Fibroblast of skin of back (primary cell): ENCODE measurements around the gene RHO.
A peak's percentile ranks its signal among the peaks of the same experiment; 100 is the strongest.
"Not testable (repeated sequence)": the region's sequence is repeated elsewhere in the genome, so short reads cannot be mapped to it uniquely, and the experiment has no call there.

ENCODE experiments used
- DNase-seq: peaks from one replicate; pipeline ENCODE4 v3.0.0-alpha.2; 2013

Gene RHO

DNA sequence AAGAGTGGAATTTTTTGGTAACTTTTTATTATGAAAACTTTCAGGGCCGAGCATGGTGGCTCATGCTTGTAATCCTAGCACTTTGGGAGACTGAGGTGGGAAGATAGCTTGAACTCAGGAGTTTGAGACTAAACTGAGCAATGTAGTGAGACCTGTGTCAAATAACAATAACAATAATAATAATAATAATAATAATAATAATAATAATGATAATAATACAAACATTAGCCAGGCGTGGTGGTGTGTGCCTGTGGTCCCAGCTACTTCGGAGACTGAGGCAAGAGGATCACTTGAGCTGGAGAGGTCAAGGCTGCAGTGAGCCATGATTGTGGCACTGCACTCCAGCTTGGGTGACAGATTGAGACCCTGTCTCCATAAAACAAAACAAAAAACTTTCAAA lies 17.5 kb downstream of the RHO start:
- not testable (repeated sequence) for DNase-seq

DNA sequence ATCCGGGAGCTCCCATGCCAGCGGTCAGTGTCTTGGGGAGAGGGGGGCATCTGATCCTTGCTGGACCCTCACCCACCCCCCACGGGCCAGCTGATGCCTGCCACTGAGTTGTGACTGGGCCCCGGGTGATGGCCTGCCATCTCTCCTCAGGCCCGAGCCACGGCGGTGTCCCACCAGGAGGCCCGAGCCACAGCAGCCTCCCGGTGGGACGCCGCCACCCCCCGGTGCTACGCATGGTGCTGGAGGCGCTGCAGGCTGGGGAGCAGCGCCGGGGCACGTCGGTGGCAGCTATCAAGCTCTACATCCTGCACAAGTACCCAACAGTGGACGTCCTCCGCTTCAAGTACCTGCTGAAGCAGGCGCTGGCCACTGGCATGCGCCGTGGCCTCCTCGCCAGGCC lies 18.8 kb downstream of the RHO start:
- no peak for DNase-seq

DNA sequence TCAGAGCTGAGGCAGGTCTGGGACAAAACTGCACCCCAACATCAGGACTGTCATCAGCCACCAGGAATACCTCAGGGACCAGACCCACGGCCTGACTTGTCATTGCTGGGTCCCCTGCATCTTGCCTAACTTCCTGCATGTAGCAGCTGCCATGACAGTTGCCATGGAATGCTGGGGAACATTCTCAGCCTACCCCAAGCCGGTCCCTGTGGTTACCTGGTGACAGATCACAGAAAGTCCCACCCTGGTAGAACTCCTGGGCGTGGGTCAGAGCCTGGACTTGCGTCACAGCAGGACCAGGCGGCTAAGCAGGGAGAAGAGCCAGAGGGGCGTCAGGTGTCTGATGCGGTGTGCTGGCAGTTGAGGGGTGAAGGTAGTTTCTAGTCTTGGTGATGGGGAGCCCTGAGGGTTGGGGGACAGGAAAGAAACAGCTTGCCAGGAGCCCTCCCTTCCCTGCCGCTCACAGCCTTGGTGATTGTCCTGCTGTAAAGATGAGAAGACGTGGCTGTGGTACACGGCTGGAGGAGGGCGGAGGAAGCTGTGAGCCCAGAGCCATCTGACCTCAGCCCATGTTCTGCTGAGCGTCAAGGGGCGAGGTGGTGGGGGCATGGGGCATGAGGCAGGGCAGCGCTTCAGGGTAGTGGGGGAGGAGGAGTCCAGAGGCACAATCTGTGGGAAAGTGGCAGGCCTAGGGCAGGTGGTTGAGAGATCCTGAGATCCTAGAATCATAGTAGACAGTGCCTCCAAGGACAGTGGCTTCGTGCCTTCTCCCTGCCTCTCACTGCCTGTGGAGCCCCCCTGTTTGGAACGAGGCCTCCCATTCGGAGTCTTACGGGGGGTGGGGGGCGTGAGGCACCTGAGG lies 19.9 kb downstream of the RHO start:
- no peak for DNase-seq

DNA sequence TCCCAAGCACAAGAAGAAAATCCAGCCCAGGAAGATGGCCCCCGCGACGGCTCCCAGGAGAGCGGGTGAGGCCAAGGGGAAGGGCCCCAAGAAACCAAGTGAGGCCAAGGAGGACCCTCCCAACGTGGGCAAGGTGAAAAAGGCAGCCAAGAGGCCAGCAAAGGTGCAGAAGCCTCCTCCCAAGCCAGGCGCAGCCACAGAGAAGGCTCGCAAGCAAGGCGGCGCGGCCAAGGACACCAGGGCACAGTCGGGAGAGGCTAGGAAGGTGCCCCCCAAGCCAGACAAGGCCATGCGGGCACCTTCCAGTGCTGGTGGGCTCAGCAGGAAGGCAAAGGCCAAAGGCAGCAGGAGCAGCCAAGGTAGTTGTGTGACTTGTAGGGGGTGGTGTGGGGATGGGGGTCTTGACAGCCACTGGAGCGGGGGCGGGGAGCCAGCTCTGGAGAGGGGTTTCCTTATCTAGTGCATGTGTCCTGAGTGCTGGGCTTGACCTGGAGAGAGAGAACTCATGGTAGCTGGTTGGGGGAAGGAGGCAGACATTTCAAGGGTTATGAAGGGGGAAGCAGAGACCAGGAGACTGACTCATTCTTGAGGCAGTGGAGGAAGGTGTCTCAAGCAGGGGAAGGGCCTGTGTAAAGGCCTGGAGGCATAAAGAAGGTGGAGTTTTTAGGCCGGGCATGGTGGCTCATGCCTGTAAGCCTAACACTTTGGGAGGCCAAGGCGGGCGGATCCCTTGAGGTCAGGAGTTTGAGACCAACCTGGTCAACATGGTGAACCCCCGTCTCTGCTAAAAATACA lies 20.8 kb downstream of the RHO start:
- peak; percentile 55 for DNase-seq

DNA sequence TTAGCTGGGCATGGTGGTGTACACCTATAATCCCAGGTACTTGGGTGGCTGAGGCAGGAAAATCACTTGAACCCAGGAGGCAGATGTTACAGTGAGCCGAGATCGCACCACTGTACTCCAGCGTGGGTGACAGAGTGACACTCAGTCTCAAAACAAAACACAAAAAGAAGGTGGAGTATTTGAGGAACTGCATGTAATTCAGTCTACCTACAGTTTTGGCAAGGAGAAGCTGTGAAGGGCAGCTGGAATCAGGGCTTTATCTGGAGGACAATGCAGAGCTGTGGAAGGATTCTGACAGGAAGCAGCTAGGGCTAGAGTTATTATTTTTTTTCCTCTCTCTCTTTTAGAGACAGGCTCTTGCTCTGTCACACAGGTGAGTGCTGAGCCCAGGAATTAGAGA lies 21.4 kb downstream of the RHO start:
- DNase-seq = no peak

DNA sequence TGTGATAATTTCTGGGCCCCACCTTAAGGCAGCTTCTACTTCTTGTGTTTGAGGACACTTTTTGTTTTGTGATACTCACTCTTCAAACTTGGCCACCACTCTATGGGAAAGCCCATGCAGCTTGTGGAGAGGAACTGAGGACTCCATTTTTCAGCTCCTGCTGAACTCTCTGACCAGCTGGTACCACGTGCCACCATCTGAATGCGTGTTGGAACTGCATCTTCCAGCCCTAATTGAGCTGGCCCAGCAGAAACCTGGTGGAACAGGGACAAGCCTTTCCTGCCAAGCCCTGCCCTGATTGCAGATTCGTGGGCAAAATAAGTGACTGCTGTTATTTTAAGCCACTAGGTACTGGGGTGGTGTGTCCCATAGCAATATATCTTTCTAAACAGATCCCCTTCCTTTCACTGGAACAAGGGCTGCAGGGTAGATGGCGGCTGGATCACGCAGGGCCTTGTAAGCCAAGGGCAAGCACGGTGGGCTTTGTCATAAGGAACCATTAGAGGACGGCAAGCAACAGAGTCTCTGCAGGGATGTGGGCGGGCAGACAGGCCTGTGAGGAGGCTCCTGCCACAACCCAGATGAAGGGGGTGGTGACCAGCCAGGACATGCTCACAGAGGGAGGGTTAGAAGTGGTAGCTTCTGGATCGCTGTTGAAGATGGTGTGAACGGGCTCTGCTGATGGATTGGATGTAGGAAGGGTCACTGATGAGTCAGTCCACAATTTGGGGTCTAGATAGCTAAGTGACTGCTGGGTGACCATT lies 24.0 kb downstream of the RHO start:
- no peak for DNase-seq

DNA sequence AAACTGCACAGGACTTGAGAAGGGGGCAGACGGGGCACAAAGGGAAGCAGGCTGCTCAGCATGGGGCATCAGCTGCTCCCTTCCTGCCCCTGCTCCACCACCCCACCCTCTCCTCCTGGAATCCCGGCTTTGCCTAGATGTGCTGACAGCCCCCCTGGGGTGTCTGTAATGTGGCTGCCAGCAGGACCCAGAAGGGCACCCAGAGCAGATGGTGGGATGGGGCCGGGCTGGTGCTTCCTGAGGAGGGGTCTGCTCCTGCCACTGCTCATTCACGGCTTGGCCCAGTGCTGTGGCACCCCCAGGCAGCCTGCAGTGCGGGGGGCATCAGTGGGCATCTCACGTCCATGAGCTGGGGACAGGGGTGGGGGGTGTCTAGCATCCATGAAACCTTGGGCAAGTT lies 24.7 kb downstream of the RHO start:
- peak; percentile 11 for DNase-seq

DNA sequence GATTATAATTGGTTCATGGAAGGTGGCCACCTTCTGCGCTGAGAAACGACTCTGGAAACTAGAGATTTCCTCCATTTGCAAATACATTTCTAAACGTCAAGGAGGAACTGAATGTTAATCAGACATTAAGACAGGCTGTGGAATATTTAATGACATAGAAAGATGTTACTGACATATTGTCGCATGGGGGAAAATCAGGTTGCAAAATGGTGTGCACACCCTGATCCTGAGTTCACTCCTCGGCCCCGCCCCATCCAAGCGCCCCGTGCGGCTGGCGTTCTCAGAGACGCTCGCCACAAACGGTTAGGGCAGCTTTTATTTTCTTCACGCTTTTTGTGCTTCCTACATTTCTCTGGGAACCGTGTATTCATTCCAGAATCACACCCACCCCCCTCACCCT lies 25.3 kb downstream of the RHO start:
- no peak for DNase-seq

DNA sequence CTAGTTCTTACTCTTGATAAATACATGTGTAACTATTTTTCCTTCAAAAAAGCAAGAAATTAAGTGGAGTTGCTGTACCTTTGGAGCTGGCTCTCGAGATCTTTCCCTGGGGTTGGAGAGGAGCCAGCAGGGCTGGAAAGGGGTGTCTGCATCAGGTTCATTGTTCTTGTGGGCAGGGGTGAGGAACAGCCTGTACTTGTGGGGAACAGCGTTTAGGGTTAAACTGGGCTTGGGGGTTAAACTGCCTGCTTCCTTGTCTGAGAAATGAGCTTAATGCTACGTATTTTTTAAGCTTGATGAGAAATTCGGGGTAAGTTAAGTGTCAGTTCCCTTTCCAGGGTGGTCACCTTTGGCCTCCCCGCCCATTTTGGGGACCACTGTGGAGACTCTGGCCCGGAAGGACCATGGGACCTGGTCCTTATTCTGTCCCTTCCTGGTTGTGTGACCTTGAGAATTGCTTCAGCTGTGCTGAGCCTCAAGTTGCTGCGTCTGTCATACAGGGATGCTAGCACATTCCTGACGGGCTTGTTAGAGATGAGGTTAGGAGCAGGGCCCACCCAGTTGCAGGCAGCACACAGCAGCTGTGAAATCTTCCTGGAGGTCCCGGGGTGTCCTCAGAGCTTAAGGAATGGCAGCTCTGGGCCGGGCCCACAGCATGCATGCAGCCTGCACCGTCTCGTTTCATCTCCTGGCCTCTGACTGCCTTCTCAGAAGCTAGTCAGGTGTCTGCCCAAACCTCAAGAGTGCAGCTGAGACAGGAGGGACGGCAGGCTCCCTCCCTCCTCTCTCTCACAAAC lies 26.1 kb downstream of the RHO start:
- peak; percentile 42 for DNase-seq

DNA sequence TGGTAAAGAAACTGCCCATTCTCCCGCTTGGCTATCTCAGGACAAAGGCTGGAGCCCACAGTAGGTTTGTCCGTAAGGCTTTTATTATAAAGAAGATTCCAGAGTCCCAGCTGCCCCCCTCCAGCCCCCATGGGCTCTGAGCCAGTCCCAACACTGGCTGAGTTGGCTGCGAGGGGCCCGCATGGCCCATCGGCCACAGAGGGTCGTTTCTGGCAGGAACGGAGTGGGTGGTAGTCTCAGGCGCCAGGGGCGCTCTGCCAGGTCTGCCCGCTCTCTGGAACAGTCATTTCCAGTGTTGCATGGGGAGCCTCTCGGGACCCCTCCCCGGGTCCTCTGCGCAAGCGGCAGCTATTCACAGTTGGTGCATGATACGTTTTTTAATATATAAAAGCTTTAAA lies 26.7 kb downstream of the RHO start:
- no peak for DNase-seq

DNA sequence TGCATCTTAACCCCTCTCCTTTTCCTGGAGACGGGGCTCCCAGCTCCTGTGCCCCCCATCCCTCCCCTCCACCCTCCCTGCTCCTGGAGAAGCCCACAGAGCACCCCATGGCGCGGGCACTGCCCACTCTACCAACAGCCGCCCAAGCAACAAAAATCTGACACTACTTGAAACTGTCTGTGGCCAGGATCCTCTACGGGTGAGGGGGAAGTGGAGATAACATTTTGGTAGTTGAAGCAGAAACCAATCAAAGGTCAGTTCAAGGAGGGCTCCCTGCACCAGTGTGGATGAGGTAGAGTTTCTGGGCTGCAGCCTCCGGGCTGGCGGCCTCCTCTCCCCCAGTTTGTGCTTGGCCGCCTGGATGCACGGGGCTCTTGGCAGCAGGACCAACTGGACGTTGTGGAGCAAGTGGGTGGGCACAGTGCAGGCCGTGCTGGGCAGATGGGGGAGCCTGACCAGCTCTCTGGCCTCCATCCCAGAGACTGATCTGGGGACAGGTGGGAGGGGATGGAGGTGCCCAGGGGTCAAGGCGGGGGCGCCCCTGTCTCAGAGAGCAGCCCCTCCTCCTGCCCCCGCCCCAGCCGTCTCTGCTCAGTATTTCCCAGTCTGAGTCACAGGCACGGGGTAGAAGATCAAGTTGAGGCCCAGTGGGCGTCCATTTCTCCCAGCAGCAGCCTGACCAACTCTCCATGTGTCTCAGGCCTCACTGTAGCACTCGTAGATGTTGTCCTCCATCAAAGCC lies 27.3 kb downstream of the RHO start:
- no peak for DNase-seq

DNA sequence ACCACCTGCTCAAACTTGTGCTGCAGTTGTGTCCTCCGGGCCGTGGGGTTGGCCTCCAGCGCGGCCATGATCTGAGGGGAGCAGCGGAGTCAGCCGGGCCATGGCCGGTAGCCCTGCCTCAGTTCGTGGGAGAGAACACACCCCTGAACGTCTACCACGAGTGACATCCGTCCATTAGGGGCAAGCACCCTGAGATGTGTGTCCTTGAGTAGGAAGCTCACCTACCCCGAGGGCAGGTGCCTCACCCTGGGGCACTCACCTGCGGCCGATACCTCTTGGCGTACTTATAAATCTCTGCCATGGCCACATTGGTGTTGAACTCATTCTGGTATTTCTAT lies 27.9 kb downstream of the RHO start:
- DNase-seq = no peak

DNA sequence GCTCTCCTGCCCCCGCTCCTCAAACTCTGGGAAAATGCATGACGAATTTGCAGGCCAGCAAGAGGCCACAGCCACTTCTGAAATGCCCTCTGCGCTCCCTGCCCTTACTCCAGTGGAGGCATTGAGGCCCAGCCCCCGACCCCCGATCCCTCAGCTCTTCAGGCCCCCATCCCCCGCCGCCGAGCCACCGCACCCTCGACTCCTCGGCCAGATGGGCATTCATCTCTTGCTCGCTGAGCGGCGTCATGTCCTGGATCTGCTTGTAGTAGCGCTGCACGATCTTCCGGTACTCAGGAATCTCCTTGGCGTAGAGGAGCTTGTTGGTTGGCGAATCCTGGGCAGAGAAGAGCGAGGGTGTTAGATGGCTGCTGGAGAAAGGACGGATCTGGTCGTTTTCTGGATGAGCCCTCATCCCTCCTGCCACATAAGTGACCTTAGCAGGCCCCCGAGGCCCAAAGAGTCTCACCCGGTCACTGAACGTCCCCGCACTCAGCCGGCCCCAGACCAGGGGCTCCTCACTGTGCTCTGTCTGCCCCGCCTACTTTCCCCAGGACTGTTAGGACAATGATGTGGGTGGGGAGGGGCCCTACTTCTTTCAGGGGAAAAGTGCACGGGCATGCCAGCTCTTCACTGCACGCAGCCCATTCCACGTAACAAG lies 28.6 kb downstream of the RHO start:
- no peak for DNase-seq

DNA sequence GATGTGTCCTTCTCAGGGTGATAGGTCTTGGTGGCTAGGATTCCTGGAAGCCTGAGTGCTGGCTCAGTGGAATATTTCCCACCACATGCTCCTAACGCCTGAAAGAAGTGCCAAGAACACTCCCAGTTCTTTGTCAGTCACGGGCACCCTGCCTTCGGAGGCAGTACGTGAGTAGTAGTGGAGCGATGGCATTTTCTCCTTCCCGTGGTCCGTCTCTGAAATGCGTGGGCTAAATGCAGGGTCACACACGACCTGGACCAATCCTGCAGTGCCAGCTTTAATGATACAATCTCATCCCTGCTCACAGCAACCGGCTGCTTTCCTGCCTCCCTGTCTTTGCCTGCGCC lies 29.1 kb downstream of the RHO start:
- peak; percentile 27 for DNase-seq

DNA sequence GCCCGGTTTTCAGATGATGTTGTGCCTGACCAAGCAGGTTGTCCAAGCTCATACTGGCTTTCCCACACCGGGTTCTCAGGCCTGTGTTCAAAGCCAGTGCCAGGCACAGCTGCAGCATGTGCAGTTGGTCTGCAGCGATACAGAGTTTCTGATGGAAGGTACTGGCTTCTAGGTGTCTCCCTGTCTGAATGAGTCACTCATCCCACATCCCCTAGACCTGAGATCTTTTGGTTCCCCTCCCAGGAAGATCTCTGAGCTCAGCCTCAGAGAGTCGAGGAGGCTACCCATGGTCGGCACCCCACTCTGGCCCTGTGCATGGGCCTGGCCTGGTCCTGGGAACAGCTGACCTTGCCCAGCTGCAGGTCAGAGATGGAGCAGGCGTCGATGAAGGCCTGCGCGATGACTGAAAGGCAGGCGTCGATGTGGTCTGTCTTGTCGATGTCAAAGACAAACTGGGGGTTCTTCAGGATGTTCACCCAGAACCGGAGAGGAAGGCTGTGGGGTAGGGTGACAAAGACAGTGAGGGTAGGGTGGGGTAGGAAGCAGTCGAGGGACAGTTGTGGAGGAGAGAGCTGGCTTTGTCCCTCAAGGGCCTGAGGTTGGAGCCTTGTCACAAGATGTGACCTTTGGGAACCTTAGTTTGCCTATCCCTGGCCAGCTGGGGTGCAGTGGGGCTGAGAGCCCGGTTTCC lies 29.8 kb downstream of the RHO start:
- DNase-seq = peak; percentile 13

DNA sequence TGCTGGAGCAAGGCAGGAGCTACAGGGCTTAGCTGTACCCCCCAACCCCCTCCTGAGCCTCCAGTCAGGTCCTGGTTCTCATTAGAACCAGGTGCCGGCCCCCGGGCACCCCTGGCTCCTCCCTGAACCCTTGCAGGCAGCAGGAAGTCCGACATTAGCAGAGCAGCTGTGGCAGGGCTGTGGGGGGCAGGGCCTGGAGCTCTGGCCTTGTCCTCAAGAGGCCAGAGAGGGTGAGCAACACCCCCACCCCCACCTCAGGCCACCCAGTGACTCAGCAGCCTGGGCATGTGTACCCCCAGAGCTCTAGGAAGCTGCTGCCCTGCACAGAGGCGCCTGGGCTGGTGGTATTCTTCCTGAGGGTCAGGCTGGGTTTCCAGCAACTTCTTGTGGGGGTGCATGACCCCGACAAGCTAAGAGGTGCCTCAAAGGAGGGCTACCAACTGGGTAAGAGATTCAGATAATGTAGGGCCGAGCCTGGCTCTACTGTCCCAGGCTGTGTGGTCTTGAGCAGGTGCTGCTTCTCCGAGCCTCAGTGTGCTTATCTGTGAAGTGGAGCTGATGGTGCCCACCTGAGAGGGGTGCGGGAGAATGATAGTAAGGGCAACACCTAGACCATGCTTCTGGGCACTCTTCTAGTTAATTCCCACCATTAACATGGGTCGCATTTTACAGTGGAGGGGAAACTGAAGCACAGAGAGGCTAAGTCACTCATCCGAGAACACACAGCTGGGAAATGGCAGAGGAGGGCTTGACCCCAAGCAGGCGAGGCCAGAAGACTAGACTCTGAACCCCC lies 30.5 kb downstream of the RHO start:
- DNase-seq = peak; percentile 83

DNA sequence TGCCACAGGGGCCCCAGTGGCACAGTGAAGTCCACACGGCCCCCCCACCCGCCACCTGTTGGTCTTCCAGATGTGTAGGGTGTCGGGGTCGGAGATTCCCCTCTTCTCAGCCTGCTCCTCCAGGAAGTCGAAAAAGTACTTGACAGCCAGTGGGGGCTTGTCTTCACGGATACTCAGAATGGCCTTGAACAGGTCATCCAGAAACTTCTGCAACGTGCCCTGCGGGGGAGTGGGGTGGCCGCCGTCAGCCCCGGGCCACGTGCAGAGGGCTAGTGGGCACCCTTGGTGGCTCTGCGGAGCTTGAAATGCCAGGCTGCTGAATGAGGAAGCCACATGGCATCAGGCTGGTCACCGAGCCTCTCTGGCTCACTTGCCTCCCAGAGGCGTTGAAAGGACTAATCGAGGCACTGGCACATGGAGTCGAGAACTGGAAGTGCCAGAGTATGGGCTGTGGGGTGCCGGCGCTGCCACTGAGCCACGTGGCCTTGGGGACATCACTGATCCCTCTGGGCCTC lies 31.2 kb downstream of the RHO start:
- no peak for DNase-seq

DNA sequence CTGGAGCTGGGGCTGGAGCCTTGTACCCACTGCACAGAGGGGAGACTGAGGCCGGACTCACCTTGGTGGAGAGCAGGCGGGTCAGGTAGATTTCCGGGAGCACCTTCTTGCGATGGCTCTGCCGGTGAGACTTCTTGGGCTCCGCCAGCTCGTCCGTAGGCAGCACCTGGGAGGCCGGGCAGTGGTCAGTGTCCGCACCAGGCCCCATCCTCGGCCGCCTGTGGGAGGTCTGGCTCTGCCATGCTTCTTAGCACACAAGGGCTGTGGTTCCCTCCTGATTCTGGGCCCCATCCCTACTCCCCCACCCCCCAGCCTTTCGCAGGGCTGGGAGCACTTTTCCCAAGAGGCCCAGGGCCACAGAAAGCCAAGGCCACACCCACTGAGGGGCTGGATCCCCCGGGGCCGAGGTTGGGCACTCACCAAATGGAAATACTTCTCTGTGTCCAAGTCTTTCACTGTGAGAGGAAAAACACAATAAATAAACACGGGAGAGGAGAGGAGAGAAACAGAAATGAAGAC lies 31.9 kb downstream of the RHO start:
- DNase-seq = peak; percentile 79

DNA sequence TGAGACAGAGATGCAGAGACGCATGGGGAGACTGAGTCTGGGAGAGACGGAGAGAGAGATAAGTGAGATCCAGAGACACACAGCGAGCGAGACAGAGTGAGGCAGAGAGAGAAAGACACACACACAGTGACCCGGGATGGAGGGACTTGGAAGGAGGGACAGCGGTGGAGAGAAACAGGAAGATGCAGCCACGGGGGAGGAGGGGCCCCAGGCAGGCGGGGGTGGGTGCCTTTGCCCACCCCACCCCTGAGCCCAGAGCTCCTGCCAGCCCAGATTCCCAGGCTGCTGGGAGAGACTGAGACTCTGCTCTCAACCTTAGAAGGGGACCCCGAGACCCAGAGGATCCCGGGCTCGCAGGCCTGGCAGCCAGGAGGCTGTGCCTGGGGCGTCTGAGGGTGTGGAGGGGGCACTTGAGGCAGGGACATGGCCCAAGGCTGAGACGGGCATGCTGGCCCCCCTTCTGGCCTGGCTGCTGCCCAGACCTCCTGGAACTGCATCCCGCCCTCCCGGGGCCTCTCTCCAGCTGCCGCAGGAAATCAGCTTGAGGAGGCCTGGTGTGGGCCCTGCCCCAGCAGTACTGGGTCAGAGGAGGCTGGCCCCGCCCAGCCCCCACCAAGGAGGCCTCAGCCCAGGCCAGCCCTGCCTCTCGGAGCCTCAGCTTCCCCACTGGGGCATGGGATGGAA lies 32.6 kb downstream of the RHO start:
- DNase-seq = peak; percentile 87
